IPS-20b (cell line): Measurements from ENCODE around the gene RPP25.
"Not testable (repeated sequence)": the region's sequence is repeated elsewhere in the genome, so short reads cannot be mapped to it uniquely, and the experiment has no call there.

Experiments used
- H3K27ac ChIP-seq: one replicate; pipeline ENCODE4 v1.5.1; 2013; ENCODE audit warnings: low read length
- H3K27me3 ChIP-seq: 2 replicates; pipeline ENCODE4 v1.6.1; 2013; ENCODE audit warnings: mild to moderate bottlenecking, low read length, inconsistent platforms; ENCODE audit not compliant: insufficient read depth
- H3K36me3 ChIP-seq: 2 replicates; pipeline ENCODE4 v1.6.1; 2013; ENCODE audit warnings: low read depth, mild to moderate bottlenecking, inconsistent platforms, low read length, moderate library complexity; ENCODE audit not compliant: insufficient read depth
- H3K4me1 ChIP-seq: 2 replicates; pipeline ENCODE4 v1.6.1; 2013; ENCODE audit warnings: mild to moderate bottlenecking, control low read depth, inconsistent platforms, low read length, moderate library complexity; ENCODE audit not compliant: insufficient read depth
- H3K4me3 ChIP-seq: 2 replicates; pipeline ENCODE4 v1.5.1; 2013; ENCODE audit warnings: mild to moderate bottlenecking, low read length, inconsistent platforms
- H3K9ac ChIP-seq: 2 replicates; pipeline ENCODE4 v1.6.1; 2013; ENCODE audit warnings: low read depth, mild to moderate bottlenecking, inconsistent platforms, low read length, moderate library complexity
- H3K9me3 ChIP-seq: 2 replicates; pipeline ENCODE4 v1.6.1; 2013; ENCODE audit warnings: mild to moderate bottlenecking, low read depth, low read length, inconsistent platforms; ENCODE audit not compliant: insufficient read depth

RPP25 gene

DNA sequence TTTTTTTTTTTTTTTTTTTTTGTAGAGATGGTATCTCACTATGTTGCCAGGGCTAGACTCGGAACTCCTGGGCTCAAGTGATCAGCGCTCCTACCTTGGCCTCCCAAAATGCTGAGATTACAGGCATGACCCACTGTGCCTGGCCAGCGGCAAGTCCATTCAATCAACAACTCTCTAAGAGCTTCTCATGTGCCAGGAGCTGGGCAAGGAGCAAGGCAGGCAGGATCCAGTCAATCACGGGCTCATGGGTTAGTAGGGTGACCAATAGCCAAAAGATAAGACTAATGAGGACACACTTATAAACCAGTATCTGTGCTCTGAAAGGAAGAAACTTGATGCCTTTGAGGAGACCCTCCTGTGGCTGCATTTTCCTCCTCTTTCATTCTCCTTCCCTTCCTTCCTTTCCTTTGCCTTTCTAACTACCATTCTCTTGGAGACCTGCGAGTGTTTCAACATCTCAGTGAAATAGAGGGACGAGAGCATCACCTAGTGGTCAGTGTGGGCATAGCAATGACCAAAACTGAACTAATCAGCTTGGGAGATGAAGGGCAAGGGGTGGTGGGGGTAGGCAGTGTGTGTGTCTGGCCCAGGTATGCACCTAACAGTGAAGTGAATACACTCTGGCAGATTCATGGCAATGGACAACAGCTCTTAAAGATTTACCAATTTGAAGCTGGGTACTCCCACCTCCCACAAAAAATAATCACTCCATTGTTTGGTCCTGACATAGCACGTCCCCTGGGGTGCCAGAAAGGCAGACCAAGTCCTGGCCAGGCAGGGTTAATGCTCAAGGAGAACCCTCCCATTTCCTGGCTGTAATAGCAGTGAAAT, 6.3 kb downstream of the RPP25 start:
- no peaks in the 10 kb centered on the region for H3K36me3 ChIP-seq
- no peak overlapping the region for H3K9ac ChIP-seq
- H3K27ac ChIP-seq = no peak overlapping the region
- H3K27me3 ChIP-seq = peaks cover 9% of the 10 kb centered on the region
- H3K4me1 ChIP-seq = peaks cover 4% of the 10 kb centered on the region; the same call in 1 of the 2 replicates
- H3K4me3 ChIP-seq = no peak overlapping the region
- no peaks in the 10 kb centered on the region for H3K9me3 ChIP-seq

DNA sequence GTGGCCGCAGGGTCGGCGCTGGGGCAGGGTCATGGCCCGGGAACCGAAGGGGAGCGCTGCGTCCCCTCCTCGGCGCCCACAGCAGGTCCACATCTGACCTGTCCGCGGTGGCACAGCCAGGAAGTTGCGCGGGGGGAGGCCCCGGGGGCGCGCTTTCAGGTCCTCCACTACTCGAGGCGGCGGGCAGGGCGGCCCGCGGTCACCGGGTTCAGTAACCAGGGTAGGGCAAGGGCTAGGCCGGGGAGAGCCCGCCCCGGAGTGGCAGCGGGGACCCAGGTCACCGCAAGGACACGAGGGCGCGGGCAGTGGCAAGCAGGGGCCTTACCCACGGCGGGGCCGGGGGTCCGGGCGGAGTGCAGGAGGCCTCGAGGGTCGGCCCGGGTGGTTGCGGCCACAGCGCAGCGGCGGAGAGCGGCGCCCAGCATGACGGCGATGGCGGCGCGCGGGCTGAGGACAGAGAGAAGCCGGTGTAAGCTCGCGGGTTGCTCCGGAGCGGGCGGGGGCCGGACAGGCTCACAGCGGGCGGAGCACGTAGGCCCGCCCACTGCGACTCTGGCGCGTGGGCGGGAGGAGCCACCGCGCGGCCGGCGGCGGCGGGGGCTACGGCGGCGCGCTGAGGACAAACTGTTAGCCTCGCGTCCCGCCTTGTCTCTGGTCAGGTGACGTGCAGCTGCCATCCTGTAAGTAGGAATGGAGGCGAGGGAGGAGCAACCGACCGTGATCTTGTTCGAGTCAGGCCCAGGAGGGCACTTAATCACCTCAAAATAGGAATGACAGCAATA, 18.8 kb downstream of the RPP25 start, which contains the start of gene COX5A:
COX5A (minus strand) TSS at position 484 of the 782 bp plus-strand sequence; CDS start at position 425, 59 bp downstream.
- H3K36me3 ChIP-seq = peaks cover 11% of the 10 kb centered on the region; the same call in 1 of the 2 replicates
- peak within 1 kb of the TSS; percentile 98 for H3K9ac ChIP-seq
- no peaks in the 10 kb centered on the region for H3K9me3 ChIP-seq
- H3K27ac ChIP-seq = peak within 1 kb of the TSS; percentile 87
- H3K27me3 ChIP-seq = no peaks in the 10 kb centered on the region
- H3K4me1 ChIP-seq = peaks cover 4% of the 10 kb centered on the region; the same call in 1 of the 2 replicates
- H3K4me3 ChIP-seq = peak within 1 kb of the TSS; percentile 100

DNA sequence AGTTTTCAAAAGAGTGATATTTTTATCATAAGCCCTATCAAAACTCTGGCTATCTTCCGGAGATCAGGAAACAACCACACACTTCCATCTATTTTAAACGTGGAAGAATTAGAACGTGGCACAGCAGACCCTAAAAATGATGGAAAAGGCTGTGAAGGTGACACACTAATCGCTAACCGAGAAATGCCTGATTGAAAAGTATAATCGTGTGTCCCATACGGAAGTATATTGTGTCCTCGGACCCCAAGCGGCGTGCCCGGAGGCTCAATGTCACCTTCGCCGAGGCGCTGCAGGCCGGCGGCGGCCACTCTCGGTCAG, 19.3 kb downstream of the RPP25 start:
- no peaks in the 10 kb centered on the region for H3K27me3 ChIP-seq
- H3K4me1 ChIP-seq = peaks cover 4% of the 10 kb centered on the region; the same call in 1 of the 2 replicates
- peaks cover 11% of the 10 kb centered on the region; the same call in 1 of the 2 replicates for H3K36me3 ChIP-seq
- no peaks in the 10 kb centered on the region for H3K9me3 ChIP-seq
- H3K27ac ChIP-seq = peak overlapping the region; percentile 87
- peak overlapping the region; percentile 100 for H3K4me3 ChIP-seq
- peak overlapping the region; percentile 98 for H3K9ac ChIP-seq

DNA sequence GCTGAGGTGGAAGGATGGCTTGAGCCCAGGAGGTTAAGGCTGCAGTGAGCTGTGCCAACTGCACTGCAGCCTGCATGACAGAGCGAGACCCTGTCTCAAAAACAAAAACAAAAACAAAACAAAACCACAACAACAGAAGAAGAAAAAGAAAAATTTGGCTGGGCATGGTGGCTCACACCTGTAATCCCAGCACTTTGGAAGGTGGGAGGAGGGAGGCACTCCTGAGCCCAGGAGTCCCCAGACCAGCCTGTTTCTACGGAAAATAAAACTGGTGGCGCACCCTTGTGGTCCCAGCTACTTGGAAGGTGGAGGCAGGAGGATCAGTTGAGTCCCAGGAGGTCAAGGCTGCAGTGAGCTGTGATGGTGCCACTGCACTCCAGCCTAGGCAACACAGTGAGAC, 21.4 kb downstream of the RPP25 start:
- not testable (repeated sequence) for H3K27me3 ChIP-seq, H3K4me3 ChIP-seq, H3K4me1 ChIP-seq, H3K9ac ChIP-seq, H3K9me3 ChIP-seq, H3K27ac ChIP-seq
- peaks cover 28% of the 10 kb centered on the region for H3K36me3 ChIP-seq

- Histone ChIP-seq H3K9ac (no peak overlapping the region), H3K9me3 (no peaks in the 10 kb centered on the region), H3K36me3 (peaks cover 41% of the 10 kb centered on the region), H3K4me3 (no peak overlapping the region), H3K4me1 (peaks cover 4% of the 10 kb centered on the region; the same call in 1 of the 2 replicates), H3K27ac (no peak overlapping the region), H3K27me3 (no peaks in the 10 kb centered on the region)
Measured at GRCh38 chr15:74933573-74933972, 23.0 kb downstream of the RPP25 start.

- Histone ChIP-seq H3K36me3 (peaks cover 73% of the 10 kb centered on the region), H3K9me3 (no peaks in the 10 kb centered on the region), H3K9ac (no peak overlapping the region), H3K27ac (no peak overlapping the region), H3K27me3 (no peaks in the 10 kb centered on the region), H3K4me1 (no peaks in the 10 kb centered on the region), H3K4me3 (no peak overlapping the region)
Measured at GRCh38 chr15:74928771-74929198, 27.8 kb downstream of the RPP25 start.

DNA sequence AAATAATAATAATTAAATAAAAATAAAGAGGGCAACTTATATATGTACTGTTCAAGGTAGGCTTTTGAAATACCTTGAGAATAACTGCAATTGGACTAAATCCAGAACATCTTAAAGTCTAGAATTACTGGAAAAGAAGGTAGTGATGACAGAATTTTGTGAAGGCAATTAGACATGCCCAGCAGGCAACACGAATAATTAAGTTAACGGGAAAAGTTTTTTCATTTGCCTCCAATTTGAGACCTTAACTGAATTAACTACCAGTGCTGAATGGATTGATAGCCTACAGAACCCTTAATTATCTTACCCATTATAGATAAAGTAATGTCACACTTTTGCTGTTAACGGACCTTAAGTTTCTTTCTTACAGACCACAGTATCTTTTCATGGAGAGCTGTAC, 32.0 kb downstream of the RPP25 start:
- H3K4me3 ChIP-seq = no peak overlapping the region

GRCh38 chr15:74920456-74920855, 36.1 kb downstream of the RPP25 start:
- H3K9me3 ChIP-seq = no peaks in the 10 kb centered on the region
- H3K9ac ChIP-seq = no peak overlapping the region
- no peaks in the 10 kb centered on the region for H3K4me1 ChIP-seq
- H3K36me3 ChIP-seq = peaks cover 84% of the 10 kb centered on the region
- H3K27ac ChIP-seq = no peak overlapping the region
- H3K27me3 ChIP-seq = no peaks in the 10 kb centered on the region
- no peak overlapping the region for H3K4me3 ChIP-seq

More for the DNA sequence above, 32.0 kb downstream of the RPP25 start:
- no peaks in the 10 kb centered on the region for H3K9me3 ChIP-seq
- H3K4me1 ChIP-seq = no peaks in the 10 kb centered on the region
- H3K27ac ChIP-seq = no peak overlapping the region
- H3K36me3 ChIP-seq = peaks cover 89% of the 10 kb centered on the region
- no peak overlapping the region for H3K9ac ChIP-seq
- H3K27me3 ChIP-seq = no peaks in the 10 kb centered on the region

- Histone ChIP-seq H3K4me1 (no peaks in the 10 kb centered on the region), H3K4me3 (no peak overlapping the region), H3K36me3 (peaks cover 81% of the 10 kb centered on the region), H3K9me3 (no peaks in the 10 kb centered on the region), H3K27ac (no peak overlapping the region), H3K9ac (no peak overlapping the region), H3K27me3 (no peaks in the 10 kb centered on the region)
Measured at GRCh38 chr15:74917676-74918075, 38.9 kb downstream of the RPP25 start.

GRCh38 chr15:74913799-74914198, 42.8 kb downstream of the RPP25 start:
- H3K9me3 ChIP-seq, H3K27me3 ChIP-seq, H3K4me1 ChIP-seq, H3K27ac ChIP-seq, H3K4me3 ChIP-seq, H3K9ac ChIP-seq: not testable (repeated sequence)
- H3K36me3 ChIP-seq = peaks cover 45% of the 10 kb centered on the region

DNA sequence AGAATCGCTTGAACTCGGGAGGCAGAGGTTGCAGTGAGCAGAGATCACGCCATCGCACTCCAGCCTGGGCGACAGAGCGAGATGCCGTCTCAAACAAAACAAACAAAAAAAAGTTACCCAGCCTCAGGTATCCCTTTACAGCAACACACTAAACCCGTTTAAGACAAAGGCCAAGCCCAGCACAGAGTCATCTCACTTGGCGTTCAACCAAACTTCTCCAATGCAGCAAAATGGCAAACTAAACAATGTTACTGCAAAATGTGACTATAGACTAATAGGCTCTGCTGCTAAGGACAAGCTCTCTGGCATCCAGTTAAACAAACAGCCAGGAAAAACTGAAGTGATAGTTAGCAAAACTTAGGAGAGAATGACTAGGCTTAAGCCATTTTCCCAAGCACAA, 43.5 kb downstream of the RPP25 start:
- Histone ChIP-seq H3K9me3 (no peaks in the 10 kb centered on the region; the same call in 1 of the 2 replicates), H3K36me3 (peaks cover 37% of the 10 kb centered on the region), H3K9ac (no peak overlapping the region), H3K4me1 (no peaks in the 10 kb centered on the region), H3K27ac (no peak overlapping the region), H3K27me3 (no peaks in the 10 kb centered on the region), H3K4me3 (no peak overlapping the region)
